GM23338 (cell line): ENCODE data around the gene CYTL1. TPM values are rescaled to one million over a fixed set of nuclear protein-coding genes. Genes with fewer than 3 reads are reported as not detected.

ENCODE experiments used
- ATAC-seq: fragments of 200-7000 bp; cut with Tn5 transposase; 3 replicates; pipeline ENCODE4 v1.9.1; 2020
- DNase-seq: peaks from one replicate; pipeline ENCODE4 v3.0.0-alpha.2; 2015; ENCODE audit warnings: low spot score
- H2AFZ ChIP-seq: fragments of 200-600 bp; sonication (generic); 2 replicates; pipeline ENCODE4 v1.8.0; 2016; ENCODE audit warnings: antibody characterized with exemption, mild to moderate bottlenecking, moderate library complexity
- H3F3A ChIP-seq: fragments of 200-600 bp; sonication (generic); replicated peaks from 2 replicates; pipeline ENCODE4 v1.8.0; 2017; ENCODE audit warnings: antibody characterized with exemption, mixed run types, low read depth
- H3K27ac ChIP-seq: fragments of 200-600 bp; sonication (generic); 2 replicates; pipeline ENCODE4 v1.6.1; 2016; ENCODE audit warnings: low read depth
- H3K27me3 ChIP-seq: fragments of 200-600 bp; sonication (generic); 2 replicates; pipeline ENCODE4 v1.8.0; 2016; ENCODE audit warnings: mild to moderate bottlenecking, mixed run types, moderate library complexity; ENCODE audit not compliant: insufficient read depth
- H3K36me3 ChIP-seq: fragments of 200-600 bp; sonication (generic); 2 replicates; pipeline ENCODE4 v1.8.0; 2016; ENCODE audit warnings: mild to moderate bottlenecking; ENCODE audit not compliant: insufficient read depth
- H3K4me1 ChIP-seq: fragments of 200-600 bp; sonication (generic); 2 replicates; pipeline ENCODE4 v1.8.0; 2016; ENCODE audit warnings: mild to moderate bottlenecking, moderate library complexity; ENCODE audit not compliant: insufficient read depth
- H3K4me2 ChIP-seq: fragments of 200-600 bp; sonication (generic); 2 replicates; pipeline ENCODE4 v1.7.1; 2017; ENCODE audit warnings: mixed run types
- H3K4me3 ChIP-seq: fragments of 200-600 bp; sonication (generic); 2 replicates; pipeline ENCODE4 v1.6.1; 2016; ENCODE audit warnings: mixed run types
- H3K79me2 ChIP-seq: fragments of 200-600 bp; sonication (generic); replicated peaks from 2 replicates; pipeline ENCODE4 v1.8.0; 2017; ENCODE audit warnings: mild to moderate bottlenecking; ENCODE audit not compliant: insufficient read depth
- H3K9me2 ChIP-seq: fragments of 200-600 bp; sonication (generic); 2 replicates; pipeline ENCODE4 v1.8.0; 2017; ENCODE audit not compliant: insufficient read depth
- H4K20me1 ChIP-seq: fragments of 200-600 bp; sonication (generic); replicated peaks from 2 replicates; pipeline ENCODE4 v1.8.0; 2017; ENCODE audit warnings: mild to moderate bottlenecking; ENCODE audit not compliant: insufficient read depth
- H3K27ac Mint-ChIP-seq: 2 replicates; pipeline ENCODE4 v1.8.0; 2020; ENCODE audit warnings: inconsistent platforms, mild to moderate bottlenecking, moderate library complexity, mixed read lengths
- H3K27me3 Mint-ChIP-seq: 3 replicates; pipeline ENCODE4 v1.8.0; 2022; ENCODE audit warnings: low read depth, mild to moderate bottlenecking, moderate library complexity, mixed read lengths, inconsistent platforms; ENCODE audit not compliant: insufficient read depth, poor library complexity
- H3K36me3 Mint-ChIP-seq: 3 replicates; pipeline ENCODE4 v1.8.0; 2021; ENCODE audit warnings: low read depth, mild to moderate bottlenecking, inconsistent platforms, moderate library complexity, mixed read lengths
- H3K4me1 Mint-ChIP-seq: 3 replicates; pipeline ENCODE4 v1.8.0; 2020; ENCODE audit warnings: mild to moderate bottlenecking, inconsistent platforms, mixed read lengths
- H3K4me3 Mint-ChIP-seq: 3 replicates; pipeline ENCODE4 v1.8.0; 2021; ENCODE audit warnings: moderate library complexity, mild to moderate bottlenecking, inconsistent platforms, mixed read lengths
- H3K9me3 Mint-ChIP-seq: 3 replicates; pipeline ENCODE4 v1.8.0; 2020; ENCODE audit warnings: moderate library complexity, mild to moderate bottlenecking, inconsistent platforms, mixed read lengths
- CREB1 ChIP-seq: fragments of 250-450 bp; sonication (Bioruptor Pico); IDR thresholded peaks from 2 replicates; pipeline ENCODE4 v1.5.0; 2020; ENCODE audit warnings: low read depth, mild to moderate bottlenecking, moderate library complexity
- EZH2 ChIP-seq: fragments of 200-600 bp; sonication (generic); IDR thresholded peaks from one replicate; pipeline ENCODE4 v1.8.0; 2017; ENCODE audit warnings: antibody characterized with exemption, mild to moderate bottlenecking, low read depth; ENCODE audit not compliant: unreplicated experiment
- EZH2phosphoT487 ChIP-seq: fragments of 200-600 bp; sonication (generic); IDR thresholded peaks from one replicate; pipeline ENCODE4 v1.8.1; 2018; ENCODE audit warnings: antibody characterized with exemption; ENCODE audit not compliant: unreplicated experiment
- JUNB ChIP-seq: IDR thresholded peaks from one replicate; pipeline ENCODE4 v1.6.1; 2016; ENCODE audit warnings: antibody characterized with exemption; ENCODE audit not compliant: unreplicated experiment
- NANOG ChIP-seq: IDR thresholded peaks from 2 replicates; pipeline ENCODE4 v1.6.1; 2016; ENCODE audit warnings: antibody characterized with exemption, borderline replicate concordance
- POLR2AphosphoS5 ChIP-seq: IDR thresholded peaks from 2 replicates; pipeline ENCODE4 v1.6.1; 2016; ENCODE audit warnings: antibody characterized with exemption, low read depth
- STAT1 ChIP-seq: IDR thresholded peaks from one replicate; pipeline ENCODE4 v1.6.1; 2016; ENCODE audit warnings: antibody characterized with exemption; ENCODE audit not compliant: unreplicated experiment
- ZNF114 ChIP-seq: fragments of 250-450 bp; sonication (Bioruptor Pico); IDR thresholded peaks from 2 replicates; pipeline ENCODE4 v1.5.0; 2020; ENCODE audit warnings: mild to moderate bottlenecking, moderate library complexity
- ZNF331 ChIP-seq: fragments of 250-450 bp; sonication (Bioruptor Pico); IDR thresholded peaks from 2 replicates; pipeline ENCODE4 v1.5.0; 2020; ENCODE audit warnings: low read depth, mild to moderate bottlenecking, moderate library complexity
- polyA plus RNA-seq: library from polyadenylated mRNA; unstranded; fragments of >200 nt; fragmentation: Nextera tagmentation; extraction: Ambion mirVana; gene quantifications from 2 replicates; pipeline ENCODE4 v1.2.1, GENCODE V29; 2016
- total RNA-seq: library from RNA; depleted of rRNA; stranded (reverse); fragments of >200 nt; shearing (Covaris generic); gene quantifications from 2 replicates; pipeline ENCODE4 v1.2.3, GENCODE V29; 2014
- TF ChIP-seq, protein P1 (sequence below): IDR thresholded peaks from one replicate; pipeline ENCODE4 v1.6.1; 2018; ENCODE audit warnings: antibody characterized with exemption; ENCODE audit not compliant: unreplicated experiment
- TF ChIP-seq, protein P2 (sequence below): fragments of 250-450 bp; sonication (Bioruptor Pico); IDR thresholded peaks from 2 replicates; pipeline ENCODE4 v1.5.0; 2020; ENCODE audit warnings: mild to moderate bottlenecking, moderate library complexity
- TF ChIP-seq, protein P3 (sequence below): IDR thresholded peaks from 2 replicates; pipeline ENCODE4 v1.6.1; 2016; ENCODE audit warnings: antibody characterized with exemption
- TF ChIP-seq, protein P4 (sequence below), 2 experiments: fragments of 200-600 bp in 1 of 2; sonication (generic) in 1 of 2; conservative IDR thresholded peaks; 2 replicates each; pipeline versions ENCODE4 v1.5.1 to v1.6.1; 2016 to 2017; ENCODE audit warnings: antibody characterized with exemption in 2 of 2, low read depth in 2 of 2, mild to moderate bottlenecking in 2 of 2, moderate library complexity in 1 of 2

The CYTL1 gene
- total and polyA plus RNA-seq, 2 experiments from 2014 or later = 12.6 to 17.6 TPM

- Histone ChIP-seq H2AFZ (no peak overlapping the region), H3K9me2 (peaks cover 4% of the 10 kb centered on the region; the same call in 1 of the 2 replicates), H3K4me1 (no peaks in the 10 kb centered on the region), H3K79me2 (no peaks in the 10 kb centered on the region), H4K20me1 (no peaks in the 10 kb centered on the region; the same call in 1 of the 2 replicates), H3K4me2 (no peak overlapping the region), H3K27me3 (peaks cover 41% of the 10 kb centered on the region), H3K36me3 (no peaks in the 10 kb centered on the region), H3K27ac (no peak overlapping the region), H3F3A (0 out of 2 replicates have a peak, but pooled peaks cover 4% of the 10 kb centered on the region), H3K4me3 (no peak overlapping the region)
- H3K27me3 Mint-ChIP-seq = peaks cover 34% of the 10 kb centered on the region
- TF ChIP-seq, protein P1, sequence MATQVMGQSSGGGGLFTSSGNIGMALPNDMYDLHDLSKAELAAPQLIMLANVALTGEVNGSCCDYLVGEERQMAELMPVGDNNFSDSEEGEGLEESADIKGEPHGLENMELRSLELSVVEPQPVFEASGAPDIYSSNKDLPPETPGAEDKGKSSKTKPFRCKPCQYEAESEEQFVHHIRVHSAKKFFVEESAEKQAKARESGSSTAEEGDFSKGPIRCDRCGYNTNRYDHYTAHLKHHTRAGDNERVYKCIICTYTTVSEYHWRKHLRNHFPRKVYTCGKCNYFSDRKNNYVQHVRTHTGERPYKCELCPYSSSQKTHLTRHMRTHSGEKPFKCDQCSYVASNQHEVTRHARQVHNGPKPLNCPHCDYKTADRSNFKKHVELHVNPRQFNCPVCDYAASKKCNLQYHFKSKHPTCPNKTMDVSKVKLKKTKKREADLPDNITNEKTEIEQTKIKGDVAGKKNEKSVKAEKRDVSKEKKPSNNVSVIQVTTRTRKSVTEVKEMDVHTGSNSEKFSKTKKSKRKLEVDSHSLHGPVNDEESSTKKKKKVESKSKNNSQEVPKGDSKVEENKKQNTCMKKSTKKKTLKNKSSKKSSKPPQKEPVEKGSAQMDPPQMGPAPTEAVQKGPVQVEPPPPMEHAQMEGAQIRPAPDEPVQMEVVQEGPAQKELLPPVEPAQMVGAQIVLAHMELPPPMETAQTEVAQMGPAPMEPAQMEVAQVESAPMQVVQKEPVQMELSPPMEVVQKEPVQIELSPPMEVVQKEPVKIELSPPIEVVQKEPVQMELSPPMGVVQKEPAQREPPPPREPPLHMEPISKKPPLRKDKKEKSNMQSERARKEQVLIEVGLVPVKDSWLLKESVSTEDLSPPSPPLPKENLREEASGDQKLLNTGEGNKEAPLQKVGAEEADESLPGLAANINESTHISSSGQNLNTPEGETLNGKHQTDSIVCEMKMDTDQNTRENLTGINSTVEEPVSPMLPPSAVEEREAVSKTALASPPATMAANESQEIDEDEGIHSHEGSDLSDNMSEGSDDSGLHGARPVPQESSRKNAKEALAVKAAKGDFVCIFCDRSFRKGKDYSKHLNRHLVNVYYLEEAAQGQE = no peak
- TF ChIP-seq POLR2AphosphoS5 (no peak), ZNF331 (CRISPR knock-in tag) (no peak), EZH2 (no peak), CREB1 (CRISPR knock-in tag) (no peak), JUNB (no peak), ZNF114 (CRISPR knock-in tag) (no peak), NANOG (no peak), STAT1 (no peak), EZH2phosphoT487 (no peak)
- TF ChIP-seq, protein P2, sequence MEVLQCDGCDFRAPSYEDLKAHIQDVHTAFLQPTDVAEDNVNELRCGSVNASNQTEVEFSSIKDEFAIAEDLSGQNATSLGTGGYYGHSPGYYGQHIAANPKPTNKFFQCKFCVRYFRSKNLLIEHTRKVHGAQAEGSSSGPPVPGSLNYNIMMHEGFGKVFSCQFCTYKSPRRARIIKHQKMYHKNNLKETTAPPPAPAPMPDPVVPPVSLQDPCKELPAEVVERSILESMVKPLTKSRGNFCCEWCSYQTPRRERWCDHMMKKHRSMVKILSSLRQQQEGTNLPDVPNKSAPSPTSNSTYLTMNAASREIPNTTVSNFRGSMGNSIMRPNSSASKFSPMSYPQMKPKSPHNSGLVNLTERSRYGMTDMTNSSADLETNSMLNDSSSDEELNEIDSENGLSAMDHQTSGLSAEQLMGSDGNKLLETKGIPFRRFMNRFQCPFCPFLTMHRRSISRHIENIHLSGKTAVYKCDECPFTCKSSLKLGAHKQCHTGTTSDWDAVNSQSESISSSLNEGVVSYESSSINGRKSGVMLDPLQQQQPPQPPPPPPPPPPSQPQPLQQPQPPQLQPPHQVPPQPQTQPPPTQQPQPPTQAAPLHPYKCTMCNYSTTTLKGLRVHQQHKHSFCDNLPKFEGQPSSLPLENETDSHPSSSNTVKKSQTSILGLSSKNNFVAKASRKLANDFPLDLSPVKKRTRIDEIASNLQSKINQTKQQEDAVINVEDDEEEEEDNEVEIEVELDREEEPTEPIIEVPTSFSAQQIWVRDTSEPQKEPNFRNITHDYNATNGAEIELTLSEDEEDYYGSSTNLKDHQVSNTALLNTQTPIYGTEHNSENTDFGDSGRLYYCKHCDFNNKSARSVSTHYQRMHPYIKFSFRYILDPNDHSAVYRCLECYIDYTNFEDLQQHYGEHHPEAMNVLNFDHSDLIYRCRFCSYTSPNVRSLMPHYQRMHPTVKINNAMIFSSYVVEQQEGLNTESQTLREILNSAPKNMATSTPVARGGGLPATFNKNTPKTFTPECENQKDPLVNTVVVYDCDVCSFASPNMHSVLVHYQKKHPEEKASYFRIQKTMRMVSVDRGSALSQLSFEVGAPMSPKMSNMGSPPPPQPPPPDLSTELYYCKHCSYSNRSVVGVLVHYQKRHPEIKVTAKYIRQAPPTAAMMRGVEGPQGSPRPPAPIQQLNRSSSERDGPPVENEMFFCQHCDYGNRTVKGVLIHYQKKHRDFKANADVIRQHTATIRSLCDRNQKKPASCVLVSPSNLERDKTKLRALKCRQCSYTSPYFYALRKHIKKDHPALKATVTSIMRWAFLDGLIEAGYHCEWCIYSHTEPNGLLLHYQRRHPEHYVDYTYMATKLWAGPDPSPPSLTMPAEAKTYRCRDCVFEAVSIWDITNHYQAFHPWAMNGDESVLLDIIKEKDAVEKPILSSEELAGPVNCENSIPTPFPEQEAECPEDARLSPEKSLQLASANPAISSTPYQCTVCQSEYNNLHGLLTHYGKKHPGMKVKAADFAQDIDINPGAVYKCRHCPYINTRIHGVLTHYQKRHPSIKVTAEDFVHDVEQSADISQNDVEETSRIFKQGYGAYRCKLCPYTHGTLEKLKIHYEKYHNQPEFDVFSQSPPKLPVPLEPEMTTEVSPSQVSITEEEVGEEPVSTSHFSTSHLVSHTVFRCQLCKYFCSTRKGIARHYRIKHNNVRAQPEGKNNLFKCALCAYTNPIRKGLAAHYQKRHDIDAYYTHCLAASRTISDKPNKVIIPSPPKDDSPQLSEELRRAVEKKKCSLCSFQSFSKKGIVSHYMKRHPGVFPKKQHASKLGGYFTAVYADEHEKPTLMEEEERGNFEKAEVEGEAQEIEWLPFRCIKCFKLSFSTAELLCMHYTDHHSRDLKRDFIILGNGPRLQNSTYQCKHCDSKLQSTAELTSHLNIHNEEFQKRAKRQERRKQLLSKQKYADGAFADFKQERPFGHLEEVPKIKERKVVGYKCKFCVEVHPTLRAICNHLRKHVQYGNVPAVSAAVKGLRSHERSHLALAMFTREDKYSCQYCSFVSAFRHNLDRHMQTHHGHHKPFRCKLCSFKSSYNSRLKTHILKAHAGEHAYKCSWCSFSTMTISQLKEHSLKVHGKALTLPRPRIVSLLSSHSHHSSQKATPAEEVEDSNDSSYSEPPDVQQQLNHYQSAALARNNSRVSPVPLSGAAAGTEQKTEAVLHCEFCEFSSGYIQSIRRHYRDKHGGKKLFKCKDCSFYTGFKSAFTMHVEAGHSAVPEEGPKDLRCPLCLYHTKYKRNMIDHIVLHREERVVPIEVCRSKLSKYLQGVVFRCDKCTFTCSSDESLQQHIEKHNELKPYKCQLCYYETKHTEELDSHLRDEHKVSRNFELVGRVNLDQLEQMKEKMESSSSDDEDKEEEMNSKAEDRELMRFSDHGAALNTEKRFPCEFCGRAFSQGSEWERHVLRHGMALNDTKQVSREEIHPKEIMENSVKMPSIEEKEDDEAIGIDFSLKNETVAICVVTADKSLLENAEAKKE (CRISPR knock-in tag) = no peak
- TF ChIP-seq, protein P3, sequence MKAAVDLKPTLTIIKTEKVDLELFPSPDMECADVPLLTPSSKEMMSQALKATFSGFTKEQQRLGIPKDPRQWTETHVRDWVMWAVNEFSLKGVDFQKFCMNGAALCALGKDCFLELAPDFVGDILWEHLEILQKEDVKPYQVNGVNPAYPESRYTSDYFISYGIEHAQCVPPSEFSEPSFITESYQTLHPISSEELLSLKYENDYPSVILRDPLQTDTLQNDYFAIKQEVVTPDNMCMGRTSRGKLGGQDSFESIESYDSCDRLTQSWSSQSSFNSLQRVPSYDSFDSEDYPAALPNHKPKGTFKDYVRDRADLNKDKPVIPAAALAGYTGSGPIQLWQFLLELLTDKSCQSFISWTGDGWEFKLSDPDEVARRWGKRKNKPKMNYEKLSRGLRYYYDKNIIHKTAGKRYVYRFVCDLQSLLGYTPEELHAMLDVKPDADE = no peak
- TF ChIP-seq, protein P4, sequence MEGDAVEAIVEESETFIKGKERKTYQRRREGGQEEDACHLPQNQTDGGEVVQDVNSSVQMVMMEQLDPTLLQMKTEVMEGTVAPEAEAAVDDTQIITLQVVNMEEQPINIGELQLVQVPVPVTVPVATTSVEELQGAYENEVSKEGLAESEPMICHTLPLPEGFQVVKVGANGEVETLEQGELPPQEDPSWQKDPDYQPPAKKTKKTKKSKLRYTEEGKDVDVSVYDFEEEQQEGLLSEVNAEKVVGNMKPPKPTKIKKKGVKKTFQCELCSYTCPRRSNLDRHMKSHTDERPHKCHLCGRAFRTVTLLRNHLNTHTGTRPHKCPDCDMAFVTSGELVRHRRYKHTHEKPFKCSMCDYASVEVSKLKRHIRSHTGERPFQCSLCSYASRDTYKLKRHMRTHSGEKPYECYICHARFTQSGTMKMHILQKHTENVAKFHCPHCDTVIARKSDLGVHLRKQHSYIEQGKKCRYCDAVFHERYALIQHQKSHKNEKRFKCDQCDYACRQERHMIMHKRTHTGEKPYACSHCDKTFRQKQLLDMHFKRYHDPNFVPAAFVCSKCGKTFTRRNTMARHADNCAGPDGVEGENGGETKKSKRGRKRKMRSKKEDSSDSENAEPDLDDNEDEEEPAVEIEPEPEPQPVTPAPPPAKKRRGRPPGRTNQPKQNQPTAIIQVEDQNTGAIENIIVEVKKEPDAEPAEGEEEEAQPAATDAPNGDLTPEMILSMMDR (conservative IDR thresholded peaks at IDR 0.05; ENCODE audit: low read depth in 2 of 2) = no peak
- DNase-seq (no peak), ATAC-seq (no peak)
- no peaks in the 10 kb centered on the region for H3K36me3 Mint-ChIP-seq
- no peak overlapping the region for H3K27ac Mint-ChIP-seq
- no peaks in the 10 kb centered on the region for H3K9me3 Mint-ChIP-seq
- H3K4me3 Mint-ChIP-seq = no peak overlapping the region
- H3K4me1 Mint-ChIP-seq = peaks cover 7% of the 10 kb centered on the region; the same call in 1 of the 3 replicates
Measured at GRCh38 chr4:5054532-5054931, 35.3 kb upstream of the CYTL1 start.
